ENCODE results near the gene MADD.

MADD gene

GRCh38 chr11:47253660-47254059 is 16.3 kb upstream of the MADD start:
- no peaks in the 10 kb centered on the region for H3K9me3 ChIP-seq (ENCODE audit: insufficient read depth, low read length, severe bottlenecking)
- no peak overlapping the region for H3K9ac ChIP-seq (ENCODE audit: low read depth, low read length)
- no peaks in the 10 kb centered on the region for H4K20me1 ChIP-seq (ENCODE audit: insufficient read depth, low read length)
- no peaks in the 10 kb centered on the region for H3K27me3 ChIP-seq (ENCODE audit: insufficient read depth, low read length, poor library complexity)
- no peaks in the 10 kb centered on the region; the same call in 1 of the 2 replicates for H3K36me3 ChIP-seq (ENCODE audit: insufficient read depth, low read length)
- no peak for ATAC-seq (ENCODE audit: insufficient read depth, low read depth)
- H3K27ac ChIP-seq (ENCODE audit: low read length) = no peak overlapping the region
- peaks cover 23% of the 10 kb centered on the region for H3K79me2 ChIP-seq (ENCODE audit: insufficient read depth, low read length)
- no peak overlapping the region for H2AFZ ChIP-seq (ENCODE audit: low read depth, low read length)
- H3K4me2 ChIP-seq (ENCODE audit: insufficient read depth, low read length) = no peak overlapping the region
- TF ChIP-seq EZH2 (IDR thresholded peaks at IDR 0.05; ENCODE audit: borderline replicate concordance, low read depth, low read length, severe bottlenecking) (no peak), CTCF (IDR thresholded peaks at IDR 0.05; ENCODE audit: borderline replicate concordance, extremely low read depth, low read length, poor library complexity, severe bottlenecking) (no peak)
- H3K4me1 ChIP-seq (ENCODE audit: insufficient read depth, low read length) = peaks cover 15% of the 10 kb centered on the region
- no peak for DNase-seq
- H3K4me3 ChIP-seq (ENCODE audit: low read depth in 1 of 2, low read length in 2 of 2) = no peak overlapping the region

GRCh38 chr11:47254386-47254785 is 15.5 kb upstream of the MADD start:
- H3K36me3 ChIP-seq (ENCODE audit: insufficient read depth, low read length) = no peaks in the 10 kb centered on the region
- no peak for ATAC-seq (ENCODE audit: insufficient read depth, low read depth)
- no peak overlapping the region for H2AFZ ChIP-seq (ENCODE audit: low read depth, low read length)
- H3K9me3 ChIP-seq (ENCODE audit: insufficient read depth, low read length, severe bottlenecking) = no peaks in the 10 kb centered on the region
- no peak for TF ChIP-seq CTCF (IDR thresholded peaks at IDR 0.05; ENCODE audit: borderline replicate concordance, extremely low read depth, low read length, poor library complexity, severe bottlenecking)
- TF ChIP-seq EZH2 (IDR thresholded peaks at IDR 0.05; ENCODE audit: borderline replicate concordance, low read depth, low read length, severe bottlenecking) = no peak
- DNase-seq = no peak
- peaks cover 12% of the 10 kb centered on the region for H3K4me1 ChIP-seq (ENCODE audit: insufficient read depth, low read length)
- no peak overlapping the region for H3K9ac ChIP-seq (ENCODE audit: low read depth, low read length)
- no peak overlapping the region for H3K4me2 ChIP-seq (ENCODE audit: insufficient read depth, low read length)
- no peaks in the 10 kb centered on the region for H3K27me3 ChIP-seq (ENCODE audit: insufficient read depth, low read length, poor library complexity)
- peaks cover 16% of the 10 kb centered on the region for H3K79me2 ChIP-seq (ENCODE audit: insufficient read depth, low read length)
- H4K20me1 ChIP-seq (ENCODE audit: insufficient read depth, low read length) = no peaks in the 10 kb centered on the region
- no peak overlapping the region for H3K27ac ChIP-seq (ENCODE audit: low read length)
- H3K4me3 ChIP-seq (ENCODE audit: low read depth in 1 of 2, low read length in 2 of 2) = no peak overlapping the region

GRCh38 chr11:47256374-47256773 is 13.6 kb upstream of the MADD start:
- H3K4me2 ChIP-seq (ENCODE audit: insufficient read depth, low read length) = no peak overlapping the region
- H4K20me1 ChIP-seq (ENCODE audit: insufficient read depth, low read length) = no peaks in the 10 kb centered on the region
- TF ChIP-seq CTCF (IDR thresholded peaks at IDR 0.05; ENCODE audit: borderline replicate concordance, extremely low read depth, low read length, poor library complexity, severe bottlenecking) (no peak), EZH2 (IDR thresholded peaks at IDR 0.05; ENCODE audit: borderline replicate concordance, low read depth, low read length, severe bottlenecking) (no peak)
- no peak overlapping the region for H2AFZ ChIP-seq (ENCODE audit: low read depth, low read length)
- H3K27ac ChIP-seq (ENCODE audit: low read length) = no peak overlapping the region
- H3K9ac ChIP-seq (ENCODE audit: low read depth, low read length) = no peak overlapping the region
- no peak overlapping the region for H3K4me3 ChIP-seq (ENCODE audit: low read depth in 1 of 2, low read length in 2 of 2)
- H3K36me3 ChIP-seq (ENCODE audit: insufficient read depth, low read length) = no peaks in the 10 kb centered on the region
- H3K79me2 ChIP-seq (ENCODE audit: insufficient read depth, low read length) = 0 out of 2 replicates have a peak, but pooled peaks cover under 1% of the 10 kb centered on the region
- no peaks in the 10 kb centered on the region for H3K4me1 ChIP-seq (ENCODE audit: insufficient read depth, low read length)
- no peaks in the 10 kb centered on the region for H3K9me3 ChIP-seq (ENCODE audit: insufficient read depth, low read length, severe bottlenecking)
- ATAC-seq (ENCODE audit: insufficient read depth, low read depth) (no peak), DNase-seq (no peak)
- H3K27me3 ChIP-seq (ENCODE audit: insufficient read depth, low read length, poor library complexity) = no peaks in the 10 kb centered on the region

- H3K27me3 ChIP-seq (ENCODE audit: insufficient read depth, low read length, poor library complexity) = no peaks in the 10 kb centered on the region
- H3K4me3 ChIP-seq (ENCODE audit: low read depth in 1 of 2, low read length in 2 of 2) = no peak overlapping the region
- H3K36me3 ChIP-seq (ENCODE audit: insufficient read depth, low read length) = no peaks in the 10 kb centered on the region
- DNase-seq (no peak), ATAC-seq (ENCODE audit: insufficient read depth, low read depth) (no peak)
- H3K79me2 ChIP-seq (ENCODE audit: insufficient read depth, low read length) = no peaks in the 10 kb centered on the region
- H3K9ac ChIP-seq (ENCODE audit: low read depth, low read length) = no peak overlapping the region
- H2AFZ ChIP-seq (ENCODE audit: low read depth, low read length) = no peak overlapping the region
- H3K27ac ChIP-seq (ENCODE audit: low read length) = no peak overlapping the region
- H4K20me1 ChIP-seq (ENCODE audit: insufficient read depth, low read length) = no peaks in the 10 kb centered on the region
- no peaks in the 10 kb centered on the region for H3K9me3 ChIP-seq (ENCODE audit: insufficient read depth, low read length, severe bottlenecking)
- TF ChIP-seq EZH2 (IDR thresholded peaks at IDR 0.05; ENCODE audit: borderline replicate concordance, low read depth, low read length, severe bottlenecking) (no peak), CTCF (IDR thresholded peaks at IDR 0.05; ENCODE audit: borderline replicate concordance, extremely low read depth, low read length, poor library complexity, severe bottlenecking) (no peak)
- no peaks in the 10 kb centered on the region for H3K4me1 ChIP-seq (ENCODE audit: insufficient read depth, low read length)
- no peak overlapping the region for H3K4me2 ChIP-seq (ENCODE audit: insufficient read depth, low read length)
These were observed 12.8 kb upstream of the MADD start for GRCh38 chr11:47257177-47257516.

All from DND-41 (cell line).